ENCODE measurements around the gene FCMR.

The FCMR gene, protein sequence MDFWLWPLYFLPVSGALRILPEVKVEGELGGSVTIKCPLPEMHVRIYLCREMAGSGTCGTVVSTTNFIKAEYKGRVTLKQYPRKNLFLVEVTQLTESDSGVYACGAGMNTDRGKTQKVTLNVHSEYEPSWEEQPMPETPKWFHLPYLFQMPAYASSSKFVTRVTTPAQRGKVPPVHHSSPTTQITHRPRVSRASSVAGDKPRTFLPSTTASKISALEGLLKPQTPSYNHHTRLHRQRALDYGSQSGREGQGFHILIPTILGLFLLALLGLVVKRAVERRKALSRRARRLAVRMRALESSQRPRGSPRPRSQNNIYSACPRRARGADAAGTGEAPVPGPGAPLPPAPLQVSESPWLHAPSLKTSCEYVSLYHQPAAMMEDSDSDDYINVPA

GRCh38 chr1:206921772-206922265, at the start of gene FCMR:
TSS of gene FCMR (minus strand) at chr1:206921941. CDS start at chr1:206921854, 87 bp downstream.
- Histone ChIP-seq H3K79me2 (ENCODE audit: insufficient read depth, low read length) (no peaks in the 10 kb centered on the region), H3K4me1 (ENCODE audit: insufficient read depth, low read length, poor library complexity, severe bottlenecking) (peaks cover 33% of the 10 kb centered on the region), H3K9ac (ENCODE audit: low read depth, low read length, poor library complexity, severe bottlenecking) (peak within 1 kb of the TSS; percentile 63), H3K27me3 (ENCODE audit: insufficient read depth, low read length, poor library complexity, severe bottlenecking) (no peaks in the 10 kb centered on the region), H3K4me2 (ENCODE audit: low read depth, low read length, poor library complexity, severe bottlenecking) (peak within 1 kb of the TSS; percentile 72), H3F3A (ENCODE audit: low read depth) (no peaks in the 10 kb centered on the region), H3K9me2 (replicated peaks; ENCODE audit: low read depth, low read length) (no peaks in the 10 kb centered on the region), H3K36me3 (ENCODE audit: insufficient read depth, low read length) (no peaks in the 10 kb centered on the region), H4K20me1 (ENCODE audit: insufficient read depth, low read length, poor library complexity, severe bottlenecking) (no peaks in the 10 kb centered on the region), H3K4me3 (ENCODE audit: low read length, poor library complexity, severe bottlenecking) (peak within 1 kb of the TSS; percentile 56), H2AFZ (ENCODE audit: low read length) (peak within 1 kb of the TSS; percentile 75), H3K9me3 (ENCODE audit: insufficient read depth, low read depth, low read length) (no peaks in the 10 kb centered on the region)
- no peak for TF ChIP-seq CTCF (conservative IDR thresholded peaks at IDR 0.05; ENCODE audit: low read length)
- no peak for TF ChIP-seq EZH2phosphoT487 (IDR thresholded peaks at IDR 0.05; ENCODE audit: borderline replicate concordance)

DNA sequence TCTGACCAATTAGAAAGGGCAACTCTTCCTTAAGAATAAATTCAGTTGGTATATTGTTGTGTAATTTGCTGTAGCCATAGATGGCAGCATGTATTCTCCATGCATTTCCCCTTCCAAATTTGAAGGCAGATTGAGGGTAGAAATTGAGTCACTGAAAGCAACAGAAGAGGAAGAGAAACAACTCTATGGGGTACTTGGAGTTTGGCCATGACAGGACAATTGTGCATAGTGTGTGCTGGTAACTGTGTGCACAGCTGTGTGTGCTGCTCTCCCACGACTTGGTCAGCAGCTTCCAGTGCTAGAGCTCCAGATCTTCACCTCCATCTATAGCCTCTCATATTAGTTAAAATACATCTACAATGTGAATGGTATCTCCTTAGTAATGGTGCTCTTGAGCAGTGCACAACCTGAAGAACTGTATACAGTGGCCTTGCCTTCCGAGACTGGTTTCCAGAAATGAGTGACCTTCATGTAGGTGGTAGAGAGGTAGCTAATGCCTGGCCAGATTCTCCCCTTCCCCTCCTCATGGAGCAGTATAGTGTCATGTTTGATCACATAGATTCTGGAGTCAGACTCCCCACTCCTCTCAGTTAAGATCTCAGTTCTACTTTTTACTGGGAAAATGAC, 49.4 kb upstream of the FCMR start:
- Histone ChIP-seq H3K9me3 (ENCODE audit: insufficient read depth, low read depth, low read length) (no peaks in the 10 kb centered on the region), H3K4me3 (ENCODE audit: low read length, poor library complexity, severe bottlenecking) (no peak overlapping the region), H3F3A (ENCODE audit: low read depth) (no peaks in the 10 kb centered on the region), H3K4me1 (ENCODE audit: insufficient read depth, low read length, poor library complexity, severe bottlenecking) (peaks cover 10% of the 10 kb centered on the region), H2AFZ (ENCODE audit: low read length) (no peak overlapping the region), H3K27me3 (ENCODE audit: insufficient read depth, low read length, poor library complexity, severe bottlenecking) (peaks cover 4% of the 10 kb centered on the region), H3K9me2 (replicated peaks; ENCODE audit: low read depth, low read length) (no peaks in the 10 kb centered on the region), H4K20me1 (ENCODE audit: insufficient read depth, low read length, poor library complexity, severe bottlenecking) (no peaks in the 10 kb centered on the region), H3K9ac (ENCODE audit: low read depth, low read length, poor library complexity, severe bottlenecking) (no peak overlapping the region), H3K36me3 (ENCODE audit: insufficient read depth, low read length) (no peaks in the 10 kb centered on the region), H3K79me2 (ENCODE audit: insufficient read depth, low read length) (no peaks in the 10 kb centered on the region), H3K4me2 (ENCODE audit: low read depth, low read length, poor library complexity, severe bottlenecking) (no peak overlapping the region)
- TF ChIP-seq CTCF (conservative IDR thresholded peaks at IDR 0.05; ENCODE audit: low read length) (no peak), EZH2phosphoT487 (IDR thresholded peaks at IDR 0.05; ENCODE audit: borderline replicate concordance) (no peak)

- TF ChIP-seq EZH2phosphoT487 (IDR thresholded peaks at IDR 0.05; ENCODE audit: borderline replicate concordance): no peak
- TF ChIP-seq CTCF (conservative IDR thresholded peaks at IDR 0.05; ENCODE audit: low read length): no peak
- no peaks in the 10 kb centered on the region for H4K20me1 ChIP-seq (ENCODE audit: insufficient read depth, low read length, poor library complexity, severe bottlenecking)
- H3K36me3 ChIP-seq (ENCODE audit: insufficient read depth, low read length): no peaks in the 10 kb centered on the region
- H3K79me2 ChIP-seq (ENCODE audit: insufficient read depth, low read length): no peaks in the 10 kb centered on the region
- H3K4me3 ChIP-seq (ENCODE audit: low read length, poor library complexity, severe bottlenecking): no peak within 1 kb of the TSS
- no peak within 1 kb of the TSS for H2AFZ ChIP-seq (ENCODE audit: low read length)
- H3K27me3 ChIP-seq (ENCODE audit: insufficient read depth, low read length, poor library complexity, severe bottlenecking): peaks cover 4% of the 10 kb centered on the region
- no peaks in the 10 kb centered on the region for H3F3A ChIP-seq (ENCODE audit: low read depth)
- no peaks in the 10 kb centered on the region for H3K9me3 ChIP-seq (ENCODE audit: insufficient read depth, low read depth, low read length)
- peaks cover 10% of the 10 kb centered on the region for H3K4me1 ChIP-seq (ENCODE audit: insufficient read depth, low read length, poor library complexity, severe bottlenecking)
- no peak within 1 kb of the TSS for H3K9ac ChIP-seq (ENCODE audit: low read depth, low read length, poor library complexity, severe bottlenecking)
- H3K4me2 ChIP-seq (ENCODE audit: low read depth, low read length, poor library complexity, severe bottlenecking): no peak within 1 kb of the TSS
- H3K9me2 ChIP-seq (replicated peaks; ENCODE audit: low read depth, low read length): no peaks in the 10 kb centered on the region
Measured at GRCh38 chr1:206970446-206970845, 48.7 kb upstream of the FCMR start, which contains the start of gene FCAMR. TSS of gene FCAMR (minus strand) at chr1:206970460. CDS start at chr1:206970125, 335 bp downstream.

All from Loucy (cell line).